GM10248 (cell line): Measurements from ENCODE around the gene TTC9.
A peak's percentile ranks its signal among the peaks of the same experiment; 100 is the strongest.

Experiments
- CTCF ChIA-PET: fragments of 300-600 bp; sonication (Branson Sonifier 250); formaldehyde crosslinking; extraction: SDS; loops from one replicate; lab custom pipeline; 2021; ENCODE audit warnings: antibody characterized with exemption; lab: Yijun Ruan, JAX
- POLR2A ChIA-PET: fragments of 350-650 bp; sonication (Branson Sonifier 250); formaldehyde crosslinking; extraction: SDS; loops from one replicate; lab custom pipeline; 2020; ENCODE audit warnings: antibody characterized with exemption; lab: Yijun Ruan, JAX
- DNase-seq: peaks from one replicate; pipeline ENCODE4 v3.0.0; 2012; ENCODE audit errors: extremely low spot score
- CTCF ChIP-seq: IDR thresholded peaks from 2 replicates; pipeline ENCODE4 v1.5.1; 2012; ENCODE audit warnings: mild to moderate bottlenecking, low read depth; ENCODE audit errors: extremely low read depth, missing control alignments, control extremely low read depth

Gene TTC9

DNA sequence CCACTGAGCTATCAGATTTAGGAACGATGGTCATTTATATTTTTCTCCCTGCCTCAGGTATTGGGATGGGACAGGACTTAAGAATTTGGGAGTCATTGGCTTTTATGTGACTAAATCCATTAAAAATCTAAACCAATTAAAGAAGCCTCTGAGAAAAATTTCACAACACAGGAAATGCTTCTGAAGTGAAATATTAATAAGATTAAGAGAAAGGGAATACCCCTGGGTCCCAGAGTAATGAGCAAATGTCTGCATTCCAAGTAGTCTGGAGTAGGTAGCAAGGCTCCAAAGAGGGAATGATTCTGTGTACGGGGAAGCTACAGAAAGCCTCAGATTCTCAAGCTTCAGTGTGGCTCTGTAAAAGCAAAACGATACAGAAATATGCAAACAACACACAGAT, 40.6 kb upstream of the TTC9 start:
- no peak for DNase-seq
- no peak for TF ChIP-seq CTCF
- POLR2A ChIA-PET, result no interaction called here
- CTCF ChIA-PET, result interaction anchor here (1.2 to 1.9 kb wide), 4 partner anchors 21 to 216 kb away, joined by 3 to 5 read pairs (median 4); partner anchors contain the start of gene MAP3K9

DNA sequence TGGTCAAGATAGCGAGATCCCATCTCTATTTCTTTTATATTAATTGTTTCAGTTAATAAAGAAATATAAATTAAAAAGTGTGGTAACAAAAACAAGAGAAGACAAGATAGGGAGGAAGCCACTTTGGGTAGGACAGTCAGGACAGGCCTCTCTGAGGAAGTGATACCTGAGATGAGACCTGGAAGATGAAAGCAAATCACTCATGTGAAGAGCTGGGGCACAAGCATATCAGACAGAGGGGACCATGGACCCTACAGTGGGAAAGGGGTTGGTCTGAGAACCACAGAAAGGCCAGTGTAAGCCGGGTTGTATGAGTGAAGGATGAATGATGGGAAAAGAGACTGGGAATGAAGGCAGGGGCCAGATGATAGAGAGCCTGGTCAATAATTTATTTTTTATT, 39.5 kb upstream of the TTC9 start:
- TF ChIP-seq CTCF, result no peak
- DNase-seq, result peak; percentile 42
- ChIA-PET POLR2A (no interaction called here), CTCF (interaction anchor here (0.8 to 1.9 kb wide), 6 partner anchors 12 to 215 kb away, joined by 3 to 6 read pairs (median 4); partner anchors contain the start of gene MAP3K9)

GRCh38 chr14:70611216-70611615, 30.5 kb upstream of the TTC9 start:
- ChIA-PET POLR2A (no interaction called here), CTCF (no interaction called here)

GRCh38 chr14:70616646-70617045, 25.1 kb upstream of the TTC9 start:
- TF ChIP-seq CTCF, result no peak
- no peak for DNase-seq
- CTCF ChIA-PET, result interaction anchor here (1.0 kb wide), 1 partner anchor 73 kb away, joined by 3 read pairs; no protein-coding TSS in a partner anchor
- POLR2A ChIA-PET, result no interaction called here

More at GRCh38 chr14:70611216-70611615, 30.5 kb upstream of the TTC9 start:
- no peak for TF ChIP-seq CTCF
- no peak for DNase-seq

GRCh38 chr14:70618314-70618713, 23.4 kb upstream of the TTC9 start:
- no peak for DNase-seq
- CTCF ChIA-PET, result interaction anchor here (1.1 kb wide), 1 partner anchor 199 kb away, joined by 3 read pairs; no protein-coding TSS in a partner anchor
- no peak for TF ChIP-seq CTCF
- POLR2A ChIA-PET, result no interaction called here

GRCh38 chr14:70619708-70620107, 22.0 kb upstream of the TTC9 start:
- POLR2A ChIA-PET, result interaction anchor here (0.7 to 0.9 kb wide), 2 partner anchors 13 to 32 kb away, joined by 4 to 5 read pairs; no protein-coding TSS in a partner anchor
- CTCF ChIA-PET, result interaction anchor here (1.1 to 1.9 kb wide), 2 partner anchors 95 to 197 kb away, joined by 3 to 5 read pairs; no protein-coding TSS in a partner anchor
- no peak for TF ChIP-seq CTCF

More at GRCh38 chr14:70619708-70620107, 22.0 kb upstream of the TTC9 start:
- no peak for DNase-seq
